ENCODE results near the gene MAP3K1.

MAP3K1 gene

DNA sequence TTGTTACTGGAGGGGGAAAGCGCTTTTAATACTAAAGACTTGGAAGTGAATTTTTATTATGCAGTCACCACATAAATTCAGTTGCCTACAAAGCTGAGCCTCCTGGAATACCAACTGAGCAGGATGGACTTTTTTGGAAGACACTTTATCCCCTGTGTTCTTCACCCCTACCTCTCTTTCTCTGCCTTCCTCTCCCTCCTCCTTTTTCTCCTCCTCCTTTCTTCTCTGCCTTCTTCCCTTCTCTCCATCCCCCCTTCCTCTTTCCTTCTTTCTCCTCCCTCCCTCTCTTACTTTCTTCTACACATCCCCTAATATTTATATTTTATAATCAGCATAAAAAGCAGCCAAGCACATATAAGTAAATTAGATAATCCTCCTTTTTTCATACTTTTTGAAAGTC lies 39.6 kb downstream of the MAP3K1 start:
- Histone ChIP-seq H3K9me3 (ENCODE audit: insufficient read depth, low read depth, low read length) (no peaks in the 10 kb centered on the region), H3K9ac (ENCODE audit: low read depth, low read length, poor library complexity, severe bottlenecking) (no peak overlapping the region), H3K36me3 (ENCODE audit: insufficient read depth, low read length) (peaks cover 30% of the 10 kb centered on the region)

DNA sequence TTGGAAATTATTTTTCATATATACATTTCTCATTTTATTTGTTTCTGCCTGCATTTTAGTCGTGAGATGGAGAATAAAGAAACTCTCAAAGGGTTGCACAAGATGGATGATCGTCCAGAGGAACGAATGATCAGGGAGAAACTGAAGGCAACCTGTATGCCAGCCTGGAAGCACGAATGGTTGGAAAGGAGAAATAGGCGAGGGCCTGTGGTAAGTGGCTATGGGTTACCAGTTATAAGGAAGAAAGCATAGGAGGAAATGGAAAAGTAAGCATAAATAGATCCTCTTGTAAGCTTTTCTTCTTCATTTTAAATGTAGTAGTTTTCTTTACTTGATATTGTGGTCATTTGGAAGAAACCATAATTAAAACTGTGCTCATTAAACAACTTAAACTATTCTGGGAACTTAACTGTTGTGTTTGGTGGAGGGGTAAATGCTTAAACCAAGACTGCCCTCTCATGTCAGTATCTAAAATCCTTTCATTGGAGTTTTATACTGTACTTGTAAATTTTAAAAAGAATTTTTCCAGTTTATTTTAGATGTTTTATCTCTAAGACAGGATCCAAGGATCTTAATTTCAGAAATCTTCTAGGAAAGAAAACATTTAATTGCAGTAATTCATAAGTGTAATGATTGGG lies 41.3 kb downstream of the MAP3K1 start:
- H3K36me3 ChIP-seq (ENCODE audit: insufficient read depth, low read length) = peaks cover 45% of the 10 kb centered on the region
- no peaks in the 10 kb centered on the region for H3K27me3 ChIP-seq (ENCODE audit: insufficient read depth, low read length, poor library complexity, severe bottlenecking)
- no peak for TF ChIP-seq EZH2phosphoT487 (IDR thresholded peaks at IDR 0.05; ENCODE audit: borderline replicate concordance)
- no peak overlapping the region for H3K9ac ChIP-seq (ENCODE audit: low read depth, low read length, poor library complexity, severe bottlenecking)
- H3K4me3 ChIP-seq (ENCODE audit: low read length, poor library complexity, severe bottlenecking) = no peak overlapping the region
- H3F3A ChIP-seq (ENCODE audit: low read depth) = no peaks in the 10 kb centered on the region
- peaks cover 59% of the 10 kb centered on the region for H4K20me1 ChIP-seq (ENCODE audit: insufficient read depth, low read length, poor library complexity, severe bottlenecking)
- no peaks in the 10 kb centered on the region for H3K9me3 ChIP-seq (ENCODE audit: insufficient read depth, low read depth, low read length)
- H3K9me2 ChIP-seq (replicated peaks; ENCODE audit: low read depth, low read length) = no peaks in the 10 kb centered on the region
- no peak overlapping the region for H3K4me2 ChIP-seq (ENCODE audit: low read depth, low read length, poor library complexity, severe bottlenecking)
- peaks cover 20% of the 10 kb centered on the region for H3K4me1 ChIP-seq (ENCODE audit: insufficient read depth, low read length, poor library complexity, severe bottlenecking)
- peaks cover 73% of the 10 kb centered on the region for H3K79me2 ChIP-seq (ENCODE audit: insufficient read depth, low read length)
- H2AFZ ChIP-seq (ENCODE audit: low read length) = no peak overlapping the region

More for the DNA sequence above, 39.6 kb downstream of the MAP3K1 start:
- Histone ChIP-seq H3K4me1 (ENCODE audit: insufficient read depth, low read length, poor library complexity, severe bottlenecking) (peaks cover 26% of the 10 kb centered on the region), H3K27me3 (ENCODE audit: insufficient read depth, low read length, poor library complexity, severe bottlenecking) (no peaks in the 10 kb centered on the region), H3K4me2 (ENCODE audit: low read depth, low read length, poor library complexity, severe bottlenecking) (no peak overlapping the region), H3K9me2 (replicated peaks; ENCODE audit: low read depth, low read length) (no peaks in the 10 kb centered on the region), H3F3A (ENCODE audit: low read depth) (no peaks in the 10 kb centered on the region), H3K4me3 (ENCODE audit: low read length, poor library complexity, severe bottlenecking) (no peak overlapping the region), H3K79me2 (ENCODE audit: insufficient read depth, low read length) (peaks cover 88% of the 10 kb centered on the region), H4K20me1 (ENCODE audit: insufficient read depth, low read length, poor library complexity, severe bottlenecking) (peaks cover 74% of the 10 kb centered on the region), H2AFZ (ENCODE audit: low read length) (no peak overlapping the region)
- no peak for TF ChIP-seq EZH2phosphoT487 (IDR thresholded peaks at IDR 0.05; ENCODE audit: borderline replicate concordance)
- TF ChIP-seq, protein P1, sequence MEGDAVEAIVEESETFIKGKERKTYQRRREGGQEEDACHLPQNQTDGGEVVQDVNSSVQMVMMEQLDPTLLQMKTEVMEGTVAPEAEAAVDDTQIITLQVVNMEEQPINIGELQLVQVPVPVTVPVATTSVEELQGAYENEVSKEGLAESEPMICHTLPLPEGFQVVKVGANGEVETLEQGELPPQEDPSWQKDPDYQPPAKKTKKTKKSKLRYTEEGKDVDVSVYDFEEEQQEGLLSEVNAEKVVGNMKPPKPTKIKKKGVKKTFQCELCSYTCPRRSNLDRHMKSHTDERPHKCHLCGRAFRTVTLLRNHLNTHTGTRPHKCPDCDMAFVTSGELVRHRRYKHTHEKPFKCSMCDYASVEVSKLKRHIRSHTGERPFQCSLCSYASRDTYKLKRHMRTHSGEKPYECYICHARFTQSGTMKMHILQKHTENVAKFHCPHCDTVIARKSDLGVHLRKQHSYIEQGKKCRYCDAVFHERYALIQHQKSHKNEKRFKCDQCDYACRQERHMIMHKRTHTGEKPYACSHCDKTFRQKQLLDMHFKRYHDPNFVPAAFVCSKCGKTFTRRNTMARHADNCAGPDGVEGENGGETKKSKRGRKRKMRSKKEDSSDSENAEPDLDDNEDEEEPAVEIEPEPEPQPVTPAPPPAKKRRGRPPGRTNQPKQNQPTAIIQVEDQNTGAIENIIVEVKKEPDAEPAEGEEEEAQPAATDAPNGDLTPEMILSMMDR (conservative IDR thresholded peaks at IDR 0.05; ENCODE audit: low read length) = no peak

DNA sequence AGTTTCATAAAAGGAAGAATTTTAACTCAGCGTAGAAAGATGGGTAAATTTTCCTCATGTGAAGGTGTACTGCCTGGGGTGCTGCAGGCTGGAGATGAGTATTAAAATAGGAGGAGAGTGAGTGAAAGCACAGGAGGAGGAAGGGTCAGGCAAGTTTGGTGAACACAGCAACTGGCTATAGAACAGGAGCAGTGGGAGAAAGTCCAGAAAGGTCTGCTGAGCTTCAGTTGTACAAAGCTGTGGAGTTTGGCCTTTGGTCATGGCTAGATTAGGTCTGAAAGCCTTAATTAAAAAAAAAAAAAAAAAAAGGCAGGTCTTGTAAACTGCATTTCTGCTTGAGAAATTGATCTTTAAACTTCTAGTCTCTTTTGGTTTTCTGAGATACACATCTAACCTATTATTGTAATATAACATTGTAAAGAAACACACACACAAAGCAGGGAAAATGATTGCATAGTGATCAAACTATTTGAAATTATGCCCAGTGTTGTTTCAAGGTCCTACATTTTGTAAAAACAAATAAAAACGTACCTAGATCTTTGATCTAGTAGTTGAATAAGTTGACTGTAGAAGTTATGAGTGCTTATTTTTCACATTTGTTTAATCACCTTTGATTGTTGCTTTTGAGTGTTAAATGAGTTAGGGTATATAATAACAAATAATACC lies 43.6 kb downstream of the MAP3K1 start:
- no peak overlapping the region for H3K4me2 ChIP-seq (ENCODE audit: low read depth, low read length, poor library complexity, severe bottlenecking)
- H3K36me3 ChIP-seq (ENCODE audit: insufficient read depth, low read length) = peaks cover 67% of the 10 kb centered on the region
- peaks cover 51% of the 10 kb centered on the region for H3K79me2 ChIP-seq (ENCODE audit: insufficient read depth, low read length)
- no peaks in the 10 kb centered on the region for H3K9me3 ChIP-seq (ENCODE audit: insufficient read depth, low read depth, low read length)
- no peaks in the 10 kb centered on the region for H3K27me3 ChIP-seq (ENCODE audit: insufficient read depth, low read length, poor library complexity, severe bottlenecking)
- peaks cover 7% of the 10 kb centered on the region for H3K4me1 ChIP-seq (ENCODE audit: insufficient read depth, low read length, poor library complexity, severe bottlenecking)
- H2AFZ ChIP-seq (ENCODE audit: low read length) = no peak overlapping the region
- no peak overlapping the region for H3K4me3 ChIP-seq (ENCODE audit: low read length, poor library complexity, severe bottlenecking)
- TF ChIP-seq, protein P1 (conservative IDR thresholded peaks at IDR 0.05; ENCODE audit: low read length) = no peak
- TF ChIP-seq EZH2phosphoT487 (IDR thresholded peaks at IDR 0.05; ENCODE audit: borderline replicate concordance) = no peak
- H3F3A ChIP-seq (ENCODE audit: low read depth) = no peaks in the 10 kb centered on the region
- H3K9ac ChIP-seq (ENCODE audit: low read depth, low read length, poor library complexity, severe bottlenecking) = no peak overlapping the region
- H3K9me2 ChIP-seq (replicated peaks; ENCODE audit: low read depth, low read length) = no peaks in the 10 kb centered on the region
- peaks cover 36% of the 10 kb centered on the region for H4K20me1 ChIP-seq (ENCODE audit: insufficient read depth, low read length, poor library complexity, severe bottlenecking)

All from Loucy (cell line).